Anterior cingulate cortex (tissue), 58 donors: ENCODE measurements around the gene FAM13A.

Experiments
- DNase-seq, 58 donors: peaks; one replicate each; lab custom pipeline; 2025; lab: John Stamatoyannopoulos, UW

Gene FAM13A

GRCh38 chr4:88820698-88821415 lies 236.1 kb downstream of the FAM13A start:
- no peak for DNase-seq

GRCh38 chr4:88819818-88820697 lies 236.9 kb downstream of the FAM13A start:
- no peak for DNase-seq

GRCh38 chr4:88818631-88819470 lies 238.1 kb downstream of the FAM13A start:
- DNase-seq: peak in 47 of 58 donors; percentile 1 to 62 (median 20)

- no peak for DNase-seq
These were observed 239.2 kb downstream of the FAM13A start for GRCh38 chr4:88817740-88818139.

GRCh38 chr4:88816360-88816759 lies 240.6 kb downstream of the FAM13A start:
- DNase-seq: no peak

- DNase-seq: no peak
These were observed 242.9 kb downstream of the FAM13A start for GRCh38 chr4:88814043-88814617.

GRCh38 chr4:88813013-88813412 lies 244.0 kb downstream of the FAM13A start:
- no peak for DNase-seq

- no peak for DNase-seq
These were observed 244.6 kb downstream of the FAM13A start for GRCh38 chr4:88812420-88812819.

GRCh38 chr4:88811904-88812303 lies 245.1 kb downstream of the FAM13A start:
- DNase-seq: no peak

- DNase-seq: no peak
These were observed 246.7 kb downstream of the FAM13A start for GRCh38 chr4:88810325-88810724.

GRCh38 chr4:88809576-88810219 lies 247.3 kb downstream of the FAM13A start:
- peak in 2 of 58 donors; percentile 12 to 14 for DNase-seq

- no peak for DNase-seq
These were observed 247.9 kb downstream of the FAM13A start for GRCh38 chr4:88809101-88809500.

- DNase-seq: no peak
These were observed 249.5 kb downstream of the FAM13A start for GRCh38 chr4:88807499-88807898.

GRCh38 chr4:88804234-88804633 lies 252.8 kb downstream of the FAM13A start:
- DNase-seq: no peak

- DNase-seq: peak in 3 of 58 donors; percentile 3 to 45 (median 4)
These were observed 253.3 kb downstream of the FAM13A start for GRCh38 chr4:88803600-88804096.

- no peak for DNase-seq
These were observed 254.2 kb downstream of the FAM13A start for GRCh38 chr4:88802585-88803286.

- no peak for DNase-seq
These were observed 254.8 kb downstream of the FAM13A start for GRCh38 chr4:88802138-88802537.

- no peak for DNase-seq
These were observed 257.1 kb downstream of the FAM13A start for GRCh38 chr4:88799900-88800299.

- DNase-seq: no peak
These were observed 259.3 kb downstream of the FAM13A start for GRCh38 chr4:88797725-88798124.
